Breast epithelium (tissue), 4 donors: ENCODE data around the gene POLR3K. TPM values are rescaled to one million over a fixed set of nuclear protein-coding genes. Genes with fewer than 3 reads are reported as not detected.
A peak's percentile ranks its signal among the peaks of the same experiment; 100 is the strongest.

Experiments
- DNase-seq, 2 donors: peaks; one replicate each; pipeline ENCODE4 v3.0.0-alpha.2; 2019; ENCODE audit warnings: low spot score in 2 of 2
- H3K27ac ChIP-seq, 2 donors: fragments of 200-600 bp; sonication (generic) in 1 of 2; one replicate each; pipeline ENCODE4 v1.5.1; 2016 to 2019; ENCODE audit warnings: mild to moderate bottlenecking in 1 of 2
- H3K27me3 ChIP-seq, 2 donors: fragments of 200-600 bp; sonication (generic) in 1 of 2; one replicate each; pipeline versions ENCODE4 v1.5.1 to v1.6.0; 2017 to 2019; ENCODE audit warnings: control low read depth in 1 of 2, mild to moderate bottlenecking in 1 of 2
- H3K36me3 ChIP-seq: fragments of 200-600 bp; one replicate; pipeline ENCODE4 v1.5.1; 2019
- H3K4me1 ChIP-seq, 2 donors: fragments of 200-600 bp; sonication (generic); one replicate each; pipeline ENCODE4 v1.5.1; 2016 to 2019; ENCODE audit warnings: control low read depth in 1 of 2
- H3K4me3 ChIP-seq, 3 donors: fragments of 200-600 bp; sonication (generic); 1 replicate in 2 of 3; 2 replicates in 1 of 3; pipeline ENCODE4 v1.5.1; 2016 to 2019; ENCODE audit warnings: mild to moderate bottlenecking in 3 of 3, moderate library complexity in 2 of 3
- H3K9me3 ChIP-seq, 2 donors: fragments of 200-600 bp; sonication (generic) in 1 of 2; one replicate each; pipeline ENCODE4 v1.5.1; 2016 to 2019; ENCODE audit warnings: control low read depth in 1 of 2
- POLR2A ChIP-seq: fragments of 450-650 bp; IDR thresholded peaks from one replicate; pipeline ENCODE4 v1.6.1; 2016; ENCODE audit warnings: antibody characterized with exemption, mild to moderate bottlenecking, moderate library complexity
- POLR2AphosphoS5 ChIP-seq, 3 donors: sonication (generic); formaldehyde crosslinking; IDR thresholded peaks; one replicate each; pipeline ENCODE4 v1.6.1; 2017; ENCODE audit warnings: antibody characterized with exemption in 3 of 3
- intact Hi-C: fragments of 100-400 bp; cut with DNase I; formaldehyde crosslinking; loops from one replicate; pipeline ENCODE4 v1.15.1; 2023; ENCODE audit warnings: low total_unique reads
- total RNA-seq, 3 donors: library from RNA; depleted of rRNA; stranded (reverse); fragments of >200 nt; gene quantifications; one replicate each; pipeline ENCODE4 v1.1.0, GENCODE V29; 2016
- TF ChIP-seq, protein P1 (sequence below), 3 donors: fragments of 450-650 bp; IDR thresholded peaks; one replicate each; pipeline ENCODE4 v1.5.1; 2016 to 2017; ENCODE audit warnings: antibody characterized with exemption in 3 of 3, mild to moderate bottlenecking in 3 of 3, moderate library complexity in 3 of 3

Gene POLR3K
- 1 to 10 TPM; 3.8 to 6.9 (median 6.6) TPM for total RNA-seq

DNA sequence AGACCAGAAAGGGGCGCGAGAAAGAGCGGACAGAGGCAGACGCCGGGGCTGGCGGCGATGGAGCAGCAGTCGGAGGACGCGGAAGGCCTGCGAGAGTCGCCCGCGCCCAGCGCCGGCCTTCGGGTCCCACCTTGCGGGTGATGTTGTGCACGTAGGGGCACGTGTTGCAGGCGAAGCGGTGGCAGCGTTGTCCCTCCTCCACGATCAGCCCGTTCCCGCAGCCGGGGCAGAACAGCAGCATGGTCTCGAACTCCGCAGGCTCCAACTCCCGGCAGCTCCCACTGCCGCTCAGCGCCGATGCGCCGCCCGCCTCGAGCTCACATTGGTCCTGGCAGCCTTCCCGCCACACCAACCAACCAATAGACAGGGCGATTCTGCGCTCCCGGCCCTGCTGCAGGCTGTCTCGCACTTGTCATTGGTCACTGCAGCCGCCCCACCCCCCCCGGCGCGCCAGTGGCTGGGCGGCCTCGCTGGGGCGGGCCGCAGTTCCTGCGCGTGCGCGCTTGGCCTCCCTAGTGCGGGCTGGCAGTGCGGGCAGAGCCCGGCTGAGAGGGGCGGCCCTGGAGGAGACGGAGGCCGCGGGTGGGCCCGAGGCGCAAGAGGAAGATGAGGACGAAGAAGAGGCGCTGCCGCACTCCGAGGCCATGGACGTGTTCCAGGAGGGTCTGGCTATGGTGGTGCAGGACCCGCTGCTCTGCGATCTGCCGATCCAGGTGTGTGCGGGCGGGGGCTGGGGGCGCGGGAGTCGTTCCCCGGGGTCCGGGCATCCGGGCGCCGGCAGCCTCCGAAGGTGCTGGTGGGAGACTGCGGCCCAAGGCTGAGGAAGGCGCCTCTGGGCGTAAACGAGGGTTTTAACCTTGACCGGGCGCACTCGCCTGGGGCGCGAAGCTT, at the start of gene POLR3K, which contains the start of gene SNRNP25:
TSS of gene POLR3K (minus strand) at position 263 of the 891 bp plus-strand sequence. CDS start at position 241, 22 bp downstream.
TSS of gene SNRNP25 (plus strand) at position 483 of the 891 bp plus-strand sequence. CDS start at position 672, 189 bp downstream.
- H3K9me3 ChIP-seq = no peaks in the 10 kb centered on the region
- peak; percentile 100 for DNase-seq
- H3K36me3 ChIP-seq = peaks cover 3% of the 10 kb centered on the region
- H3K27me3 ChIP-seq = no peaks in the 10 kb centered on the region
- H3K4me1 ChIP-seq = no peaks in the 10 kb centered on the region
- intact Hi-C loops = no loop called here
- H3K4me3 ChIP-seq = peak within 1 kb of the TSS; percentile 80 to 85 (median 80)
- H3K27ac ChIP-seq = peak within 1 kb of the TSS; percentile 48 to 66
- TF ChIP-seq POLR2AphosphoS5 (IDR thresholded peaks at IDR 0.05) = peak; percentile 20 to 65 (median 29)
- TF ChIP-seq, protein P1, sequence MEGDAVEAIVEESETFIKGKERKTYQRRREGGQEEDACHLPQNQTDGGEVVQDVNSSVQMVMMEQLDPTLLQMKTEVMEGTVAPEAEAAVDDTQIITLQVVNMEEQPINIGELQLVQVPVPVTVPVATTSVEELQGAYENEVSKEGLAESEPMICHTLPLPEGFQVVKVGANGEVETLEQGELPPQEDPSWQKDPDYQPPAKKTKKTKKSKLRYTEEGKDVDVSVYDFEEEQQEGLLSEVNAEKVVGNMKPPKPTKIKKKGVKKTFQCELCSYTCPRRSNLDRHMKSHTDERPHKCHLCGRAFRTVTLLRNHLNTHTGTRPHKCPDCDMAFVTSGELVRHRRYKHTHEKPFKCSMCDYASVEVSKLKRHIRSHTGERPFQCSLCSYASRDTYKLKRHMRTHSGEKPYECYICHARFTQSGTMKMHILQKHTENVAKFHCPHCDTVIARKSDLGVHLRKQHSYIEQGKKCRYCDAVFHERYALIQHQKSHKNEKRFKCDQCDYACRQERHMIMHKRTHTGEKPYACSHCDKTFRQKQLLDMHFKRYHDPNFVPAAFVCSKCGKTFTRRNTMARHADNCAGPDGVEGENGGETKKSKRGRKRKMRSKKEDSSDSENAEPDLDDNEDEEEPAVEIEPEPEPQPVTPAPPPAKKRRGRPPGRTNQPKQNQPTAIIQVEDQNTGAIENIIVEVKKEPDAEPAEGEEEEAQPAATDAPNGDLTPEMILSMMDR (IDR thresholded peaks at IDR 0.05) = no peak

DNA sequence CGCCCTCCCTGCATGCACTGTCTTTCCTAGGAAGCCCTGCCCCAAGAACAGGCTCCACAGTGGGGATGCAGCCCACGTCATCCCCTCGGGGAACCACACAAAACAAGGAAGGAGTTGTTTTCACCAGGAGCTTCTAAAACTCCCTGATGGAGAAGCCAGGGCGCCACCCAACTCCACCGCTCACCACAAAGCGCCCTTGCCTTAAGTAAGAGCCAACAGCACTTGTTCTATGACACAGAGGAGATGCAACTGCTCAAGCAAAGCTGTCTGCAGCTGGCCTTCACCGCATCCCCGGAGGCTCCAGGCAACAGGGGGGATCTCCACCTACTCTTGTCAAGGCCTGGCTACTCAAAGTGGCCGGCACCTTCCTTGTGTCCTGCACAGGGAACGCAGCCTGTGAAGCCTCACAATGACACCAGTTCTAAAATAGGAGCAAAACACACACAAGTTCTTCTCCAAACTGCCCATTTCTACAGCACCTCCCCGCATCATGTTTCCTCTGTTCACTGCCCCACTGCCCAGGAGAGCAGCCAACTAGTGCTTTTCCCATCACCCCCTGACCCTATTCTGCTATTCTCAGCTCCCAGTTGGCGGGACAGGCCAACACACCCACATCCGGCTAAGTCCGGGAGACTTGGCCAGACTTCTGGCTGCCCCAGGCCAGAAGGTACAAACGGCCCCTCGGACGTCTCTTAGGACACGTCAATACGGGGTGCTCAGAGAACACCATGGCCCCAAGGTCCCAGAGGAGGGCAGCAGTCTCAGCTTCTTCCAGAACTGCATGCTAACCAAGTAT, 48.9 kb upstream of the POLR3K start:
- H3K9me3 ChIP-seq = no peaks in the 10 kb centered on the region
- peak in 1 of 2 donors; percentile 71 for DNase-seq
- H3K4me1 ChIP-seq = peaks cover 11 to 19% of the 10 kb centered on the region in 2 donors
- TF ChIP-seq, protein P1 (IDR thresholded peaks at IDR 0.05) = no peak
- TF ChIP-seq POLR2AphosphoS5 (IDR thresholded peaks at IDR 0.05) = peak in 1 of 3 donors; percentile 12
- peak overlapping the region in 1 of 3 donors; percentile 22 for H3K4me3 ChIP-seq
- no peaks in the 10 kb centered on the region for H3K27me3 ChIP-seq
- peak overlapping the region; percentile 65 to 82 for H3K27ac ChIP-seq
- H3K36me3 ChIP-seq = no peaks in the 10 kb centered on the region
- intact Hi-C loops = no loop called here

DNA sequence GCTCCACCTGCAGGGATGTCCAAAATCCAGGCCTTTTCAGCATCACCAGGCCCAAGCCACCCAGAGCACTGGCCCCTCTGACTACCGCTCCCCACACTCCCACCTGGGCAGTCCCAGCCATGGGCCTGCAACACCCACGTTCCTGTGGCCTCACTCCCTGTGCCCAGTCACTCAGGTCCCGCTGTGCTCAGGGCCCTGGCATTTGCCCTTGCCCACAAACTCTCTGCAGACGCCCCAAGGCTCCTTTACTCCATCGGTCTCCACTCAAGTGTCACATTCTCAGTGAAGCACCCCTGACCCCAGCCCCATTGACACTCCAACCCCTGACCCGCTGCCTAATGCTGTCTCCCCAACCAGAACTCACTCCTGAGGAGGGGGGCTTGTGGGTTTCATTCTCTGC, 48.2 kb upstream of the POLR3K start:
- TF ChIP-seq POLR2A (no peak), POLR2AphosphoS5 (IDR thresholded peaks at IDR 0.05) (no peak)
- TF ChIP-seq, protein P1 (IDR thresholded peaks at IDR 0.05) = no peak
- Histone ChIP-seq H3K27me3 (no peaks in the 10 kb centered on the region), H3K4me1 (peaks cover 11 to 19% of the 10 kb centered on the region in 2 donors), H3K36me3 (no peaks in the 10 kb centered on the region), H3K9me3 (no peaks in the 10 kb centered on the region), H3K4me3 (peak overlapping the region in 1 of 3 donors; percentile 22), H3K27ac (peak overlapping the region; percentile 65 to 82)
- intact Hi-C loops = no loop called here
- no peak for DNase-seq

DNA sequence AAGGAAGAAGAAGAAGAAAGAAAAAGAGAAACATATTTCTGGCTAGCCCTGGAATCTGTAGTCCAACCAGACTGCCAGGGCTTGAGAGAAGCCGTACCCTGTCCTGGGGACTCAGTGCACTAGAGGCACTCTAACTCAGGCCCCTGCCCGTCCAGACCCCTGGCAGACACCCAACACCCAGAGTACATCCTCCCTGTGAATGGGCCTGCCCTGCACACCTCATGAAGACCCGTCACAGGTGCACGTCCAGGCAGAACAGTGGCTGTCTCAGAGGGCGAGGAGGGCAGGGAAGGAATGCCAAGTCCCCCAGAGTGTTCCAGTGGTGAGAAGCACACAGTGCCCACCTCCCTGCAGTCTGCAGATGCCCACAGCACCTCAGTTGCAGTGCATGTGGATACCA, 47.6 kb upstream of the POLR3K start:
- H3K4me1 ChIP-seq = peaks cover 11 to 19% of the 10 kb centered on the region in 2 donors
- H3K27me3 ChIP-seq = no peaks in the 10 kb centered on the region
- TF ChIP-seq POLR2AphosphoS5 (IDR thresholded peaks at IDR 0.05) = no peak
- TF ChIP-seq, protein P1 (IDR thresholded peaks at IDR 0.05) = no peak
- no peak for TF ChIP-seq POLR2A
- H3K27ac ChIP-seq = peak overlapping the region; percentile 65 to 82
- H3K4me3 ChIP-seq = no peak overlapping the region
- no peaks in the 10 kb centered on the region for H3K9me3 ChIP-seq
- no peak for DNase-seq
- H3K36me3 ChIP-seq = no peaks in the 10 kb centered on the region
- intact Hi-C loops = no loop called here
